ENCODE data around the gene MANBA. TPM values are rescaled to one million over a fixed set of nuclear protein-coding genes. Genes with fewer than 3 reads are reported as not detected.

MANBA gene
- total and polyA plus RNA-seq, 2 of the 13 experiments (the other 11 are each of a cell fraction or from before 2014, with no cell fraction given): 11.7 to 33.3 TPM

DNA sequence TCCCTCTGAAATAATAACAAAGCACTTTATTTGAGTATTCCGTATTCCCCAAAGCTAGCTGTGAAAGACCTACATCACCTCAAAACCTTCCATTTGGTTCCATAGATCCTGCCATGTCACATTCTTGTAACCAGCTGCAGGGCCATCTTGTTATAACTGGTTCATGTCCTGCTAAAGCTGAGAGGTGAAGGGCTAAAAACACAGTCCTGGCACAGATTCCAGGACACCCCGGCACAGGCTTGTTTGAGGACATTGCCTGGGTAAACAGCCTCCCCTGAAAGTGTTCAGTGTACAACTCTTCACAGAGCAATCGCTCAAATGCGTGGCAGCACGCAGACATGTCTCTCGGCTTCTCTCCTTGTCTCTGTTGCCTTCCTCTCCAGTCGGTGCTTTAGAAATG, 129.2 kb downstream of the MANBA start:
- BruUV-seq (replicated peaks): TSS peak; percentile 56
- in situ Hi-C loops (cut with HindIII; ENCODE audit: extremely low pct_ligation_motif_present, low pct_unique_long_range_greater_than_20kb): no loop called here
- no peak for FAIRE-seq

More for the DNA sequence above, 129.2 kb downstream of the MANBA start:
- Histone ChIP-seq H3K27me3 (ENCODE audit: control insufficient read depth in 1 of 2, insufficient read depth in 2 of 2, low read length in 2 of 2) (no peaks in the 10 kb centered on the region), H3K27ac (ENCODE audit: extremely low read length, insufficient read depth, low read length) (no peak overlapping the region), H3K4me1 (ENCODE audit: insufficient read depth, low read length) (peaks cover 10% of the 10 kb centered on the region), H3K36me3 (replicated peaks in 1 of 2; ENCODE audit: control insufficient read depth in 1 of 2, insufficient read depth in 2 of 2, low read length in 2 of 2) (peaks cover 1 to 13% of the 10 kb centered on the region in 2 experiments; a peak in 3 of 5 replicates), H4K20me1 (ENCODE audit: insufficient read depth, low read length) (no peaks in the 10 kb centered on the region), H2AFZ (ENCODE audit: low read length) (no peak overlapping the region), H3K4me2 (ENCODE audit: low read depth, low read length) (no peak overlapping the region), H3K9ac (ENCODE audit: insufficient read depth, low read depth, low read length) (no peak overlapping the region), H3K4me3 (replicated peaks in 1 of 3; ENCODE audit: insufficient read depth in 1 of 3, low read depth in 2 of 3, low read length in 3 of 3) (no peak overlapping the region), H3K79me2 (ENCODE audit: insufficient read depth, low read length) (no peaks in the 10 kb centered on the region), H3K9me3 (ENCODE audit: low read length) (no peaks in the 10 kb centered on the region)
- DNase-seq (ENCODE audit: low spot score) (no peak), ATAC-seq (no peak)
- no peak for TF ChIP-seq ZC3H13 (CRISPR knock-in tag; IDR thresholded peaks at IDR 0.05)
- TF ChIP-seq ZMAT3 (CRISPR knock-in tag; conservative IDR thresholded peaks at IDR 0.05): no peak
- TF ChIP-seq ZNF557 (CRISPR knock-in tag; IDR thresholded peaks at IDR 0.05): no peak
- TF ChIP-seq NPAS2 (CRISPR knock-in tag; IDR thresholded peaks at IDR 0.05; ENCODE audit: borderline replicate concordance): no peak
- TF ChIP-seq ZNF552 (CRISPR knock-in tag; IDR thresholded peaks at IDR 0.05; ENCODE audit: borderline replicate concordance): no peak
- no peak for TF ChIP-seq NFAT5 (CRISPR knock-in tag; IDR thresholded peaks at IDR 0.05)
- TF ChIP-seq, protein P1, sequence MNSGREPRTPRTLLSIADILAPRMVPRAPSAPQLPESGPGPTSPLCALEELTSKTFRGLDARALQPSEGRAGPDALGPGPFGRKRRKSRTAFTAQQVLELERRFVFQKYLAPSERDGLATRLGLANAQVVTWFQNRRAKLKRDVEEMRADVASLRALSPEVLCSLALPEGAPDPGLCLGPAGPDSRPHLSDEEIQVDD (CRISPR knock-in tag; IDR thresholded peaks at IDR 0.05; ENCODE audit: borderline replicate concordance): no peak
- TF ChIP-seq ZNF484 (CRISPR knock-in tag; IDR thresholded peaks at IDR 0.05; ENCODE audit: borderline replicate concordance, low read depth): no peak
- TF ChIP-seq REXO4 (CRISPR knock-in tag; IDR thresholded peaks at IDR 0.05; ENCODE audit: borderline replicate concordance): no peak
- TF ChIP-seq ZNF460 (CRISPR knock-in tag; IDR thresholded peaks at IDR 0.05; ENCODE audit: borderline replicate concordance): no peak
- no peak for TF ChIP-seq ZNF207 (IDR thresholded peaks at IDR 0.05; ENCODE audit: borderline replicate concordance)
- no peak for TF ChIP-seq JUN (CRISPR knock-in tag; IDR thresholded peaks at IDR 0.05)
- no peak for TF ChIP-seq GFI1 (CRISPR knock-in tag; IDR thresholded peaks at IDR 0.05; ENCODE audit: borderline replicate concordance)
- no peak for TF ChIP-seq RAD21 (CRISPR knock-in tag; IDR thresholded peaks at IDR 0.05)
- no peak for TF ChIP-seq ZNF775 (CRISPR knock-in tag; IDR thresholded peaks at IDR 0.05; ENCODE audit: borderline replicate concordance)
- no peak for TF ChIP-seq ZSCAN22 (CRISPR knock-in tag; IDR thresholded peaks at IDR 0.05)
- TF ChIP-seq, protein P2, sequence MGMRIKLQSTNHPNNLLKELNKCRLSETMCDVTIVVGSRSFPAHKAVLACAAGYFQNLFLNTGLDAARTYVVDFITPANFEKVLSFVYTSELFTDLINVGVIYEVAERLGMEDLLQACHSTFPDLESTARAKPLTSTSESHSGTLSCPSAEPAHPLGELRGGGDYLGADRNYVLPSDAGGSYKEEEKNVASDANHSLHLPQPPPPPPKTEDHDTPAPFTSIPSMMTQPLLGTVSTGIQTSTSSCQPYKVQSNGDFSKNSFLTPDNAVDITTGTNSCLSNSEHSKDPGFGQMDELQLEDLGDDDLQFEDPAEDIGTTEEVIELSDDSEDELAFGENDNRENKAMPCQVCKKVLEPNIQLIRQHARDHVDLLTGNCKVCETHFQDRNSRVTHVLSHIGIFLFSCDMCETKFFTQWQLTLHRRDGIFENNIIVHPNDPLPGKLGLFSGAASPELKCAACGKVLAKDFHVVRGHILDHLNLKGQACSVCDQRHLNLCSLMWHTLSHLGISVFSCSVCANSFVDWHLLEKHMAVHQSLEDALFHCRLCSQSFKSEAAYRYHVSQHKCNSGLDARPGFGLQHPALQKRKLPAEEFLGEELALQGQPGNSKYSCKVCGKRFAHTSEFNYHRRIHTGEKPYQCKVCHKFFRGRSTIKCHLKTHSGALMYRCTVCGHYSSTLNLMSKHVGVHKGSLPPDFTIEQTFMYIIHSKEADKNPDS (CRISPR knock-in tag; IDR thresholded peaks at IDR 0.05): no peak
- no peak for TF ChIP-seq ZNF652 (CRISPR knock-in tag; IDR thresholded peaks at IDR 0.05; ENCODE audit: borderline replicate concordance, low read depth)
- intact Hi-C loops (cut with micrococcal nuclease; ENCODE audit: unreplicated experiment): no loop called here
- ChIA-PET POLR2A (interaction anchor here (2.0 kb wide), 1 partner anchor 11 kb away, joined by 4 read pairs; no protein-coding TSS in a partner anchor), CTCF (ENCODE audit: low intra/inter-chr PET ratio, low total read pairs) (no interaction called here)
- WGBS (ENCODE audit: low lambda C conversion rate): 80% methylated on average over 7 of the region's 7 CpGs
